HG03139 (cell line): ENCODE data around the gene CCDC12.

Experiments
- ATAC-seq: cut with Tn5 transposase; IDR thresholded peaks from one replicate; pipeline ENCODE4 v1.9.1; 2021; ENCODE audit not compliant: unreplicated experiment

Gene CCDC12

DNA sequence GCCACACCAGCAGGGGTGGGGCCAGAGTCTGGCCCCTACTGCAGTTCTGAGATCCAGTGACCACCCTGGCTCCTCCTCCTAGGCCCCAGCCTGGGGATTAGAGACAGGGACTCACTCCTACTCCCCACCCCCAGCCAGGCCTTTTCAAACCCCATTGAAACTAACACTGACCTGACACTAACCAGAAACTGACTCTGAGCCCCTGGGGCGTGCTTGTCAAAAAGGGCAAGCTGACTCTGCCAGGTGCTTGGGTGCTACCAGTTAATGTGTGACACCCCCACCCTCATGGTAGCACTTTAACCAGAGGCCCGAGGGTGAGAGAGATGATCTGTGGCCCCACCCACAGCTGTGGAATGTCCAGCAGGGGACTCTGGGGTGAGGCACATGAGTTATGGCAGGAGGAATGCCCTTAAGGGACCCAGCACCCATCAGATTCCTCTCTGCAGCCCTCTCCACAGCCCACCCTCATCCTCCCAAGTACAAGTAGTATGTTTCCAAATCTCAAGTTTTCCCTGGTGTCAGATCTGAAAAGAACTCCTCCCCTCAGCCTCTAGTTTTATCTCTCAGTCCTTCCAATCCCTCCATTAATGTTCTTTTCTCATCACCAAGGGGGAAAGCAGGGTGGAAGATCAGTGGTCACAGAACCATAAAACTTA lies 97.6 kb downstream of the CCDC12 start:
- no peak for ATAC-seq

DNA sequence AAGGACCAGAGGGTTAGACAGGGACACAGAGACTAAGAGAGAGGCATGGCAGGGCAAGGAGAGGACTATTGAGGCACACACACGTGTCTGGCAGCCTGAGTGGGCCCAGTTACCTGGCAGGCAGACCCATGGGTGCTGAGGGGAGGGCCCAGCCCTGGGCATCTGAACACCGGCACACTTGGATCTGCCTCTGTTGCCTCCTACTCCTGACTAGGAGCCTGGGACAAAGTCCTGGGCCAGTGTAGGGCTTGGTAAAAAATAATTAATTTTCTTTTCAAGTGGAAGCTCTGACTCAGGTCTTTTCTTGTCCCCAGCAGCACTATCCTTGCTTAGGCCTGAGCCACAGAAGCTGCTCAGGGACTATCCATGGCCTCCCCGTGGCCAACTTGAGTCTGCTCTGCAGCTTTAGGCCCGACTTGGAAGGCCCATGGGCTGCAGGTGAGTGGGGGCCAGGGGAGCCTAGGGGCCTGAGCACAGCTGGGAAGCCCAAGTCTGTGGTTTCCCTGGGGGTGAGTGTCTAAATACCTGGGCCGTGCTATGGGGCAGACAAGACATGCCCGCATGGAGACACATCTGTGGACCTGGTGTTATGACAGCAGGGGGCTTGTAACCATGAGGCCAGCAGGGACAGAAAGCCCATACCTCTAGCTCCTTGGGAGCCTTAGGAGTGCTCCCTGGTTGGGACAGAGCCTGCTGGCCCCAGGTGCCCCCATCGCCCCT lies 99.0 kb downstream of the CCDC12 start, which contains the start of gene PTH1R:
Gene PTH1R (plus strand): TSS at position 316 of the 720 bp plus-strand sequence. CDS start 5,839 bp downstream, outside the sequence.
- no peak for ATAC-seq

- no peak for ATAC-seq
Observed at GRCh38 chr3:46876313-46877300, 99.9 kb downstream of the CCDC12 start.

DNA sequence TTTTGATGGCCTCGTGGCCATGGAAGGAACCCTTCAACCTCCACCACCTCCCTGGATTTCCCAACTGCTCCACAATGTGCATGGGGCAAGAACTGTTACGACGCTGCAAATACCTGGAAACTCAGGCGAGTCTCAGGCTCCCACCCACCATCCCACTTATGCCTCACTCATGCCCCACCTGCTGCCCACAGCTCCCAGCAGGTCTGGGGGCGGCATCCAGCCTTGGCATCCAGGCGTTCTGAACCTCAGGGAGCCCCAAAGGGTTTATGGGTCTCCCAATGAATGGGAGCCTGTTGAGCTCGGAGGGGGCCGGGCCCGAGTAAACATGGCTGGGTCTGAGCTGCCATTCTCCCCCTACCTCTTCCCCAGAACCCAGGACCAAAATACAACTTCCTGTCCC lies 101.0 kb downstream of the CCDC12 start:
- ATAC-seq = no peak

DNA sequence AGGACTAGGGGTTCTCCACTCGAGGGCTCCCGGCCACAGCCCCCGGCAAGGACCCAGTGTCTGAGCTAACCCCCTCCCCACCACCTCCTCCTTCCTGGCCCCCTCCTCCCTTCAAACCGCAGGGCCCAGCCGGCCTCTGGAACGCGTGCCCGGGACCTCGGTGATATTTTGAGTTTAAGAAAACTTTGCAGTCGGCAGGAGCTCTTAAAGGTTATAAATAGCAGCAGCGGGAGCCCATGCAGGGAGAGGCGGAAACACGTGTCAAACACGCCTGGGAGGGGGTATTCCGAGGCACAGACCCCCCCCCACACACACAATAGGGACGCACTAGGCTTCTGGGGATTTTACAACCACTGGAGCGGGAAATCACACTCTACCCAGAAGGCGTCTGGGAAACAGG lies 102.1 kb downstream of the CCDC12 start:
- ATAC-seq = no peak

DNA sequence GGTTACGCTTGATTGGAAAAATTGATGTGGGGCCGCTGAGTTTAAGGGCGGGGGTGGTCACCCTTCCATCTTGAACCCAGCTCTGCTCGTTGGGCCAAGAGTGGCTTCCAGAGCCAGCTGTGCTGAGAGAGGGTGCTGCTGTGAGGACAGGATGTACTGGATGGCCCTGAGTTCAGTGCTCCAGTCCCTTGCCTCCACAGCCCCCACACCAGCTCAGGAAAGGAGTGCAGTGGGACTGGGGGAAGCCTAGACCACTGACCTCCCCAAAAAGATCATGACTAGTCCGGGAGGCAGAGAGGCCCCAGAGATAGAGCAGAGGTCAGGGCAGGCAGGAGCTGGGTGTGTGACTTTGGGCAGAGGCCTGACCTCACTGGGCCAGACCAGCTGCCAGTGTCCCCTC lies 103.0 kb downstream of the CCDC12 start:
- no peak for ATAC-seq
